ENCODE data around the gene CDH13.

DNA sequence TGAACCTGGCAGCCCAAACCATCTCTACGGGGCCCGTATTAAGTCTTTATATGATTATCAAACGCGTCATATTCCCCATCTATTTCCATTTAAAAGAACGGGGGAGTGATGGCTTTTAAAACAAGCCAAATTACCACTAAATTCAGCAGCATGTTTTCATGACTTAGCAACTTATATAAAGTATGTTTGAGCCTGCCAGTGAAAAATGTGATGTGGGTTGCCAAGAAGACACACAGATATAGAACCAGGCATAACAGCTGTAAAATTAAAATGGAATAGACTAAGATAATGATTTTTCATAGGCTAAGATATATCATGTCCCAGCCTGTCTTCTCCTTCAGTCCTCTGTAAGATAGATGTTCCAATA, 1136.2 kb downstream of the CDH13 start:
- TF ChIP-seq POLR2A (IDR thresholded peaks at IDR 0.05): no peak
- TF ChIP-seq, protein P1, sequence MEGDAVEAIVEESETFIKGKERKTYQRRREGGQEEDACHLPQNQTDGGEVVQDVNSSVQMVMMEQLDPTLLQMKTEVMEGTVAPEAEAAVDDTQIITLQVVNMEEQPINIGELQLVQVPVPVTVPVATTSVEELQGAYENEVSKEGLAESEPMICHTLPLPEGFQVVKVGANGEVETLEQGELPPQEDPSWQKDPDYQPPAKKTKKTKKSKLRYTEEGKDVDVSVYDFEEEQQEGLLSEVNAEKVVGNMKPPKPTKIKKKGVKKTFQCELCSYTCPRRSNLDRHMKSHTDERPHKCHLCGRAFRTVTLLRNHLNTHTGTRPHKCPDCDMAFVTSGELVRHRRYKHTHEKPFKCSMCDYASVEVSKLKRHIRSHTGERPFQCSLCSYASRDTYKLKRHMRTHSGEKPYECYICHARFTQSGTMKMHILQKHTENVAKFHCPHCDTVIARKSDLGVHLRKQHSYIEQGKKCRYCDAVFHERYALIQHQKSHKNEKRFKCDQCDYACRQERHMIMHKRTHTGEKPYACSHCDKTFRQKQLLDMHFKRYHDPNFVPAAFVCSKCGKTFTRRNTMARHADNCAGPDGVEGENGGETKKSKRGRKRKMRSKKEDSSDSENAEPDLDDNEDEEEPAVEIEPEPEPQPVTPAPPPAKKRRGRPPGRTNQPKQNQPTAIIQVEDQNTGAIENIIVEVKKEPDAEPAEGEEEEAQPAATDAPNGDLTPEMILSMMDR (IDR thresholded peaks at IDR 0.05 in 4 of 5, conservative IDR thresholded peaks at IDR 0.05 in 1 of 5): no peak
